ENCODE measurements around the gene LRRC14B. TPM values are rescaled to one million over a fixed set of nuclear protein-coding genes. Genes with fewer than 3 reads are reported as not detected.
A peak's percentile ranks its signal among the peaks of the same experiment; 100 is the strongest.
"Not testable (repeated sequence)": the region's sequence is repeated elsewhere in the genome, so short reads cannot be mapped to it uniquely, and the experiment has no call there.

The LRRC14B gene
- total RNA-seq, 2 donors from 2014 or later = 7.7 to 51.0 TPM

GRCh38 chr5:219460-219863, 28.2 kb downstream of the LRRC14B start:
- Histone ChIP-seq H3K9me3 (no peaks in the 10 kb centered on the region), H3K4me1 (peaks cover 0 to 38% of the 10 kb centered on the region in 2 donors), H3K36me3 (peaks cover 9% of the 10 kb centered on the region), H3K27ac (peak overlapping the region; percentile 97 to 98), H3K27me3 (no peaks in the 10 kb centered on the region), H3K4me3 (peak overlapping the region; percentile 95 to 99)
- TF ChIP-seq CTCF (IDR thresholded peaks at IDR 0.05) = no peak
- no peak for DNase-seq (ENCODE audit: low spot score)

- Histone ChIP-seq H3K9me3 (no peaks in the 10 kb centered on the region), H3K27me3 (no peaks in the 10 kb centered on the region), H3K4me1 (peaks cover 0 to 38% of the 10 kb centered on the region in 2 donors), H3K27ac (peak overlapping the region; percentile 97 to 98), H3K36me3 (peaks cover 14% of the 10 kb centered on the region), H3K4me3 (peak overlapping the region; percentile 95 to 99)
- no peak for DNase-seq (ENCODE audit: low spot score)
- TF ChIP-seq CTCF (IDR thresholded peaks at IDR 0.05) = no peak
Measured at GRCh38 chr5:219991-220390, 28.7 kb downstream of the LRRC14B start.

- peaks cover 46% of the 10 kb centered on the region for H3K36me3 ChIP-seq
- H3K27ac ChIP-seq = peak overlapping the region in 1 of 2 donors; percentile 55
- not testable (repeated sequence) for H3K4me3 ChIP-seq; DNase-seq (ENCODE audit: low spot score); H3K9me3 ChIP-seq; H3K27me3 ChIP-seq
- H3K4me1 ChIP-seq = peaks cover 0 to 33% of the 10 kb centered on the region in 2 donors
Measured at GRCh38 chr5:222951-223715, 31.8 kb downstream of the LRRC14B start.

GRCh38 chr5:223791-224190, 32.5 kb downstream of the LRRC14B start:
- H3K36me3 ChIP-seq = peaks cover 52% of the 10 kb centered on the region
- TF ChIP-seq CTCF (IDR thresholded peaks at IDR 0.05) = no peak
- H3K27me3 ChIP-seq = no peaks in the 10 kb centered on the region
- no peak overlapping the region for H3K4me3 ChIP-seq
- H3K27ac ChIP-seq = peak overlapping the region in 1 of 2 donors; percentile 36
- no peak for DNase-seq (ENCODE audit: low spot score)
- H3K9me3 ChIP-seq = no peaks in the 10 kb centered on the region
- H3K4me1 ChIP-seq = peaks cover 0 to 33% of the 10 kb centered on the region in 2 donors

GRCh38 chr5:225334-225733, 34.0 kb downstream of the LRRC14B start:
- no peaks in the 10 kb centered on the region for H3K27me3 ChIP-seq
- H3K4me1 ChIP-seq = peaks cover 0 to 33% of the 10 kb centered on the region in 2 donors
- no peak overlapping the region for H3K4me3 ChIP-seq
- DNase-seq (ENCODE audit: low spot score) = no peak
- H3K9me3 ChIP-seq = no peaks in the 10 kb centered on the region
- peaks cover 68% of the 10 kb centered on the region for H3K36me3 ChIP-seq
- TF ChIP-seq CTCF (IDR thresholded peaks at IDR 0.05) = no peak
- no peak overlapping the region for H3K27ac ChIP-seq

- DNase-seq (ENCODE audit: low spot score) = not testable (repeated sequence)
Measured at GRCh38 chr5:227375-227774, 36.1 kb downstream of the LRRC14B start.

GRCh38 chr5:228886-229285, 37.6 kb downstream of the LRRC14B start:
- DNase-seq (ENCODE audit: low spot score) = no peak
- peaks cover 0 to 4% of the 10 kb centered on the region in 2 donors for H3K4me1 ChIP-seq
- no peak for TF ChIP-seq CTCF (IDR thresholded peaks at IDR 0.05)
- peaks cover 97% of the 10 kb centered on the region for H3K36me3 ChIP-seq
- H3K4me3 ChIP-seq = no peak overlapping the region
- no peak overlapping the region for H3K27ac ChIP-seq
- H3K27me3 ChIP-seq = no peaks in the 10 kb centered on the region
- H3K9me3 ChIP-seq = no peaks in the 10 kb centered on the region

More at GRCh38 chr5:227375-227774, 36.1 kb downstream of the LRRC14B start:
- not testable (repeated sequence) for H3K27me3 ChIP-seq, H3K9me3 ChIP-seq, H3K4me3 ChIP-seq, H3K27ac ChIP-seq
- peaks cover 0 to 16% of the 10 kb centered on the region in 2 donors for H3K4me1 ChIP-seq
- peaks cover 88% of the 10 kb centered on the region for H3K36me3 ChIP-seq
